ENCODE measurements around the gene FBXO39. TPM values are rescaled to one million over a fixed set of nuclear protein-coding genes. Genes with fewer than 3 reads are reported as not detected.
A peak's percentile ranks its signal among the peaks of the same experiment; 100 is the strongest.

FBXO39 gene
- total and polyA plus RNA-seq, 2 donors (not counting 1 experiment from before 2014, with no cell fraction given) = 0.13 TPM; not detected in 1

DNA sequence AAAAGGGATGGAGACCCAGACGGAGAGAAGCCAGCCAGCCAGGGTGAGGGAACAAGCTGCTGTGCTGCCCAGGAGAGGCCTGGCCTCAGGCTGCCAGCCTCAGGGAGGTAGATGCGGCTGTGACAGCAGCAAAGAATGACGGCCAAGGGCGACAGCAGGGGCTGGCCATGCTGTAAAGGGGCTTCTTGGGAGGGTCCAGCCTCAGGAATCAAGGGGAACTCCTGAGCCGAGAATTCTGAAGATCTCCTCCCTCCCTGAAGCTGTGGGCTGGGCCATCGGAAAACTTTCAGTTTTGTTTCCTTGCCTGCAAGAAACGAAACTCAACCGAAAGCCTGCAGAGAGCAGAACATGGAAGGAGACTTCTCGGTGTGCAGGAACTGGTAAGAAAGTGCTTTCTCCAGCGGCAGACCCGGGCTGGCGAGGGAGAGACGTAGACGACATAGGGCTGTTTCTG is 20.3 kb upstream of the FBXO39 start, which contains the start of gene XAF1:
Gene XAF1, plus strand, starts transcription at position 316 of the 454 bp plus-strand sequence. Its CDS starts 33 bp downstream, at position 349.
- Histone ChIP-seq H3K4me1 (ENCODE audit: control insufficient read depth in 2 of 2, insufficient read depth in 2 of 2, low read length in 2 of 2) (peaks cover 9 to 32% of the 10 kb centered on the region in 2 donors), H3K27me3 (replicated peaks in 1 of 4; ENCODE audit: control extremely low read depth in 1 of 4, control insufficient read depth in 3 of 4, insufficient read depth in 4 of 4, low read length in 3 of 4) (no peaks in the 10 kb centered on the region), H3K36me3 (replicated peaks in 1 of 2; ENCODE audit: control extremely low read depth in 1 of 2, control insufficient read depth in 1 of 2, extremely low read depth in 1 of 2, insufficient read depth in 2 of 2, low read length in 1 of 2) (peaks cover 1 to 25% of the 10 kb centered on the region in 2 experiments), H3K9ac (ENCODE audit: low read length) (peak within 1 kb of the TSS; percentile 71), H3K9me3 (ENCODE audit: control extremely low read depth in 1 of 3, control insufficient read depth in 2 of 3, insufficient read depth in 1 of 3, low read length in 2 of 3) (no peaks in the 10 kb centered on the region), H3K4me3 (ENCODE audit: control extremely low read depth in 1 of 5, extremely low read depth in 1 of 5, insufficient read depth in 1 of 5, low read depth in 2 of 5, low read length in 4 of 5) (peak within 1 kb of the TSS; percentile 75 to 90 (median 85)), H3K4me2 (replicated peaks; ENCODE audit: low read depth, low read length, poor library complexity, severe bottlenecking) (peak within 1 kb of the TSS; percentile 94), H3K27ac (ENCODE audit: low read length in 2 of 2) (peak within 1 kb of the TSS; percentile 83), H4K20me1 (ENCODE audit: control insufficient read depth, insufficient read depth, low read length, poor library complexity, severe bottlenecking) (no peaks in the 10 kb centered on the region), H3K79me2 (ENCODE audit: control insufficient read depth, insufficient read depth, low read length) (peaks cover 21% of the 10 kb centered on the region), H2AFZ (ENCODE audit: insufficient read depth, low read depth, low read length, poor library complexity, severe bottlenecking) (peak within 1 kb of the TSS; percentile 93)
- intact Hi-C loops (cut with micrococcal nuclease) = no loop called here
- ChIA-PET CTCF (no interaction called here), POLR2A (no interaction called here)
- TF ChIP-seq, protein P1, sequence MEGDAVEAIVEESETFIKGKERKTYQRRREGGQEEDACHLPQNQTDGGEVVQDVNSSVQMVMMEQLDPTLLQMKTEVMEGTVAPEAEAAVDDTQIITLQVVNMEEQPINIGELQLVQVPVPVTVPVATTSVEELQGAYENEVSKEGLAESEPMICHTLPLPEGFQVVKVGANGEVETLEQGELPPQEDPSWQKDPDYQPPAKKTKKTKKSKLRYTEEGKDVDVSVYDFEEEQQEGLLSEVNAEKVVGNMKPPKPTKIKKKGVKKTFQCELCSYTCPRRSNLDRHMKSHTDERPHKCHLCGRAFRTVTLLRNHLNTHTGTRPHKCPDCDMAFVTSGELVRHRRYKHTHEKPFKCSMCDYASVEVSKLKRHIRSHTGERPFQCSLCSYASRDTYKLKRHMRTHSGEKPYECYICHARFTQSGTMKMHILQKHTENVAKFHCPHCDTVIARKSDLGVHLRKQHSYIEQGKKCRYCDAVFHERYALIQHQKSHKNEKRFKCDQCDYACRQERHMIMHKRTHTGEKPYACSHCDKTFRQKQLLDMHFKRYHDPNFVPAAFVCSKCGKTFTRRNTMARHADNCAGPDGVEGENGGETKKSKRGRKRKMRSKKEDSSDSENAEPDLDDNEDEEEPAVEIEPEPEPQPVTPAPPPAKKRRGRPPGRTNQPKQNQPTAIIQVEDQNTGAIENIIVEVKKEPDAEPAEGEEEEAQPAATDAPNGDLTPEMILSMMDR (IDR thresholded peaks at IDR 0.05) = no peak
- no peak for TF ChIP-seq EZH2 (IDR thresholded peaks at IDR 0.05; ENCODE audit: borderline replicate concordance, insufficient read depth, low read depth, low read length, poor library complexity, severe bottlenecking)
- Mint-ChIP-seq H3K4me1 (peaks cover 32% of the 10 kb centered on the region), H3K27me3 (no peaks in the 10 kb centered on the region), H3K9me3 (ENCODE audit: insufficient read depth) (no peaks in the 10 kb centered on the region), H3K4me3 (peak within 1 kb of the TSS; percentile 95), H3K27ac (peak within 1 kb of the TSS; percentile 88)
- DNase-seq = peak; percentile 70
- peak; percentile 87 for ATAC-seq (ENCODE audit: low read depth)
- 5% methylated on average over 14 of the region's 14 CpGs for WGBS (ENCODE audit: insufficient coverage)

DNA sequence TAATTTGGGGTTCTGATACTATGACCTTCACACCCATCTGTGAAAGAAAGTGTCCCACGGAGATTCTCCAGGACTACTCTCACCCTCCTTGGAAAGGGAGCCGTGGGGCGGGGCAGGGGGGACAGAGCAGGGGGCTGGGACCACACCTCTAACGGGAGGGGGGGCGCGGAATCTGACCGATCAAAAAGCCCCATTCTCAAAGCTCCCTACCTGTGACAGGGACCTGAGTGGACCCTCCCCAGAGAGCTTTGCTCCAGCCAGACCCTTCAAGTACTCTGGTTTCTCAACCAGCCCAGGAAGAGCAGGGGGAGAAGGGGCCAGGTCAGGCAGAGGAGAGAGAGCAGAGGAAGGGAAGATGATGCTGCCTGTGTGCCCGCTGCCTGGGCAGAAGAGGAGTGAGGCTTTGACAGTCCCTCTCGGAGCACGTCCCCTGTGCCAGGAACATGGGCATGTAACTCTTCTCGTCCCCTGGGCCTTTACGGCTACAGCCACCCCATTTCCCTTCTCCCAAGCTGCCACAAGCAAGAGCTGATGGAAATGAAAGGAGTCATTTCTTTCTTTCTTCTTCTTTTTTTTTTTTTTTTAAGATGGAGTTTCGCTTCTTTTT is 19.5 kb upstream of the FBXO39 start:
- Histone ChIP-seq H3K4me1 (ENCODE audit: control insufficient read depth in 2 of 2, insufficient read depth in 2 of 2, low read length in 2 of 2) (peaks cover 9 to 32% of the 10 kb centered on the region in 2 donors), H3K79me2 (ENCODE audit: control insufficient read depth, insufficient read depth, low read length) (peaks cover 21% of the 10 kb centered on the region), H3K4me3 (ENCODE audit: control extremely low read depth in 1 of 5, extremely low read depth in 1 of 5, insufficient read depth in 1 of 5, low read depth in 2 of 5, low read length in 4 of 5) (peak overlapping the region; percentile 75 to 90 (median 85)), H3K27ac (ENCODE audit: low read length in 2 of 2) (peak overlapping the region; percentile 83), H4K20me1 (ENCODE audit: control insufficient read depth, insufficient read depth, low read length, poor library complexity, severe bottlenecking) (no peaks in the 10 kb centered on the region), H3K9ac (ENCODE audit: low read length) (peak overlapping the region; percentile 71), H3K27me3 (replicated peaks in 1 of 4; ENCODE audit: control extremely low read depth in 1 of 4, control insufficient read depth in 3 of 4, insufficient read depth in 4 of 4, low read length in 3 of 4) (no peaks in the 10 kb centered on the region), H3K4me2 (replicated peaks; ENCODE audit: low read depth, low read length, poor library complexity, severe bottlenecking) (peak overlapping the region; percentile 94), H3K36me3 (replicated peaks in 1 of 2; ENCODE audit: control extremely low read depth in 1 of 2, control insufficient read depth in 1 of 2, extremely low read depth in 1 of 2, insufficient read depth in 2 of 2, low read length in 1 of 2) (peaks cover 1 to 31% of the 10 kb centered on the region in 2 experiments), H2AFZ (ENCODE audit: insufficient read depth, low read depth, low read length, poor library complexity, severe bottlenecking) (peak overlapping the region; percentile 93), H3K9me3 (ENCODE audit: control extremely low read depth in 1 of 3, control insufficient read depth in 2 of 3, insufficient read depth in 1 of 3, low read length in 2 of 3) (no peaks in the 10 kb centered on the region)
- POLR2A ChIA-PET = no interaction called here
- ATAC-seq (ENCODE audit: low read depth) (no peak), DNase-seq (no peak)
- intact Hi-C loops (cut with micrococcal nuclease) = no loop called here
- TF ChIP-seq EZH2 (IDR thresholded peaks at IDR 0.05; ENCODE audit: borderline replicate concordance, insufficient read depth, low read depth, low read length, poor library complexity, severe bottlenecking) = no peak
- TF ChIP-seq, protein P1 (IDR thresholded peaks at IDR 0.05) = no peak
- no peaks in the 10 kb centered on the region for H3K27me3 Mint-ChIP-seq
- CTCF ChIA-PET = no interaction called here
- H3K4me3 Mint-ChIP-seq = peak overlapping the region; percentile 95
- WGBS (ENCODE audit: insufficient coverage) = 14% methylated on average over 4 of the region's 13 CpGs
- no peaks in the 10 kb centered on the region for H3K9me3 Mint-ChIP-seq (ENCODE audit: insufficient read depth)
- H3K27ac Mint-ChIP-seq = peak overlapping the region; percentile 88
- peaks cover 32% of the 10 kb centered on the region for H3K4me1 Mint-ChIP-seq

Measured in B cell (primary cell).